ENCODE data around the gene PAQR4.

GRCh38 chr16:2973605-2974318, 4.6 kb downstream of the PAQR4 start:
- TF ChIP-seq CTCF (IDR thresholded peaks at IDR 0.05) (no peak), YY1 (IDR thresholded peaks at IDR 0.05; ENCODE audit: low read depth) (no peak), MXI1 (IDR thresholded peaks at IDR 0.05; ENCODE audit: low read depth, low read length) (no peak), RAD21 (IDR thresholded peaks at IDR 0.05; ENCODE audit: low read length) (no peak), JUND (IDR thresholded peaks at IDR 0.05) (no peak), POLR2AphosphoS5 (IDR thresholded peaks at IDR 0.05; ENCODE audit: low read depth, low read length) (no peak)
- TF ChIP-seq, protein P1, sequence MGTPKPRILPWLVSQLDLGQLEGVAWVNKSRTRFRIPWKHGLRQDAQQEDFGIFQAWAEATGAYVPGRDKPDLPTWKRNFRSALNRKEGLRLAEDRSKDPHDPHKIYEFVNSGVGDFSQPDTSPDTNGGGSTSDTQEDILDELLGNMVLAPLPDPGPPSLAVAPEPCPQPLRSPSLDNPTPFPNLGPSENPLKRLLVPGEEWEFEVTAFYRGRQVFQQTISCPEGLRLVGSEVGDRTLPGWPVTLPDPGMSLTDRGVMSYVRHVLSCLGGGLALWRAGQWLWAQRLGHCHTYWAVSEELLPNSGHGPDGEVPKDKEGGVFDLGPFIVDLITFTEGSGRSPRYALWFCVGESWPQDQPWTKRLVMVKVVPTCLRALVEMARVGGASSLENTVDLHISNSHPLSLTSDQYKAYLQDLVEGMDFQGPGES (IDR thresholded peaks at IDR 0.05; ENCODE audit: low read depth, low read length) = no peak

All from SK-N-SH (cell line).